A673 (cell line): Measurements from ENCODE around the gene CDC42BPB. TPM values are rescaled to one million over a fixed set of nuclear protein-coding genes. Genes with fewer than 3 reads are reported as not detected.
A peak's percentile ranks its signal among the peaks of the same experiment; 100 is the strongest.

ENCODE experiments used
- BruUV-seq: library from RNA; stranded (reverse); fragments of 400-500 nt; replicated peaks from 2 replicates; lab custom pipeline; 2021; lab: Mats Ljungman, UMichigan
- CTCF ChIA-PET: fragments of 300-600 bp; sonication (Branson Sonifier 250); formaldehyde crosslinking; loops from one replicate; lab custom pipeline; 2022; ENCODE audit warnings: antibody characterized with exemption; lab: Charles Lee
- POLR2A ChIA-PET: fragments of 300-600 bp; sonication (Branson Sonifier 250); formaldehyde crosslinking; loops from one replicate; lab custom pipeline; 2022; ENCODE audit warnings: antibody characterized with exemption; ENCODE audit not compliant: low non-redundant PET; lab: Charles Lee
- DNase-seq: peaks from one replicate; pipeline ENCODE4 v3.0.0-alpha.2; 2015; ENCODE audit warnings: low spot score
- H3K27ac ChIP-seq: fragments of 200-600 bp; sonication (generic); 2 replicates; pipeline ENCODE4 v1.5.1; 2016; ENCODE audit warnings: mixed run types, low read depth, mild to moderate bottlenecking, mixed read lengths, antibody characterized with exemption, low read length; ENCODE audit not compliant: poor library complexity, severe bottlenecking
- H3K27me3 ChIP-seq: fragments of 200-600 bp; sonication (generic); replicated peaks from 2 replicates; pipeline ENCODE4 v1.6.1; 2017; ENCODE audit warnings: mixed run types, low read depth, mild to moderate bottlenecking, mixed read lengths, antibody characterized with exemption, low read length; ENCODE audit not compliant: insufficient read depth, poor library complexity
- H3K36me3 ChIP-seq: fragments of 200-600 bp; sonication (generic); 2 replicates; pipeline ENCODE4 v1.6.1; 2016; ENCODE audit warnings: mixed run types, mild to moderate bottlenecking, mixed read lengths, antibody characterized with exemption, low read length; ENCODE audit not compliant: insufficient read depth, poor library complexity, severe bottlenecking
- H3K4me1 ChIP-seq: fragments of 200-600 bp; sonication (generic); 2 replicates; pipeline ENCODE4 v1.6.1; 2017; ENCODE audit warnings: mixed run types, mild to moderate bottlenecking, mixed read lengths, antibody characterized with exemption, low read length; ENCODE audit not compliant: insufficient read depth, poor library complexity, severe bottlenecking
- H3K4me3 ChIP-seq: fragments of 200-600 bp; sonication (generic); 2 replicates; pipeline ENCODE4 v1.5.1; 2016; ENCODE audit warnings: low read depth, mixed run types, mild to moderate bottlenecking, mixed read lengths, low read length; ENCODE audit not compliant: poor library complexity, severe bottlenecking
- H3K9me3 ChIP-seq: fragments of 200-600 bp; sonication (generic); 2 replicates; pipeline ENCODE4 v1.6.1; 2016; ENCODE audit warnings: mixed run types, low read depth, mild to moderate bottlenecking, mixed read lengths, antibody characterized with exemption, low read length; ENCODE audit not compliant: poor library complexity, severe bottlenecking
- CTCF ChIP-seq: fragments of 300-800, 200-600 bp; sonication (generic); conservative IDR thresholded peaks from 2 replicates; pipeline ENCODE4 v1.5.1; 2017; ENCODE audit warnings: low read depth, mild to moderate bottlenecking, antibody characterized with exemption, low read length, moderate library complexity, mixed read lengths
- EZH2 ChIP-seq: fragments of 200-600 bp; sonication (generic); IDR thresholded peaks from 2 replicates; pipeline ENCODE4 v1.6.1; 2017; ENCODE audit warnings: borderline replicate concordance, low read depth, mild to moderate bottlenecking, mixed read lengths, antibody characterized with exemption, low read length; ENCODE audit not compliant: poor library complexity, severe bottlenecking
- intact Hi-C: fragments of 100-400 bp; cut with micrococcal nuclease; formaldehyde crosslinking; loops from one replicate; pipeline ENCODE4 v1.10.0; 2022; ENCODE audit not compliant: unreplicated experiment
- total RNA-seq: library from RNA; stranded (reverse); gene quantifications from 2 replicates; pipeline ENCODE4 v1.2.3, GENCODE V29; 2021

Gene CDC42BPB
- total RNA-seq, 1 experiment from 2014 or later = 103 TPM

GRCh38 chr14:102951799-102952198 lies 105.5 kb downstream of the CDC42BPB start:
- ChIA-PET CTCF (interaction anchor here (0.7 kb wide), 1 partner anchor 49 kb away, joined by 3 read pairs; no protein-coding TSS in a partner anchor), POLR2A (no interaction called here)
- no TSS peak for BruUV-seq
- Histone ChIP-seq H3K4me3 (no peak overlapping the region), H3K27me3 (no peaks in the 10 kb centered on the region), H3K4me1 (peaks cover 16% of the 10 kb centered on the region), H3K36me3 (peaks cover 58% of the 10 kb centered on the region), H3K27ac (peak overlapping the region; percentile 61), H3K9me3 (no peaks in the 10 kb centered on the region)
- intact Hi-C loops = no loop called here
- TF ChIP-seq CTCF = no peak
- TF ChIP-seq EZH2 = no peak
- DNase-seq = peak; percentile 78

GRCh38 chr14:102951034-102951433 lies 106.3 kb downstream of the CDC42BPB start:
- DNase-seq = no peak
- no TSS peak for BruUV-seq
- Histone ChIP-seq H3K36me3 (peaks cover 63% of the 10 kb centered on the region), H3K27ac (peak overlapping the region; percentile 61), H3K27me3 (no peaks in the 10 kb centered on the region), H3K4me3 (no peak overlapping the region), H3K4me1 (peaks cover 20% of the 10 kb centered on the region), H3K9me3 (no peaks in the 10 kb centered on the region)
- ChIA-PET CTCF (no interaction called here), POLR2A (no interaction called here)
- intact Hi-C loops = no loop called here
- TF ChIP-seq CTCF (no peak), EZH2 (no peak)

- Histone ChIP-seq H3K27ac (no peak overlapping the region), H3K4me3 (no peak overlapping the region), H3K36me3 (peaks cover 64% of the 10 kb centered on the region), H3K27me3 (no peaks in the 10 kb centered on the region), H3K9me3 (no peaks in the 10 kb centered on the region), H3K4me1 (peaks cover 20% of the 10 kb centered on the region)
- CTCF ChIA-PET = interaction anchor here (0.6 kb wide), 1 partner anchor 129 kb away, joined by 6 read pairs; no protein-coding TSS in a partner anchor
- POLR2A ChIA-PET = no interaction called here
- DNase-seq = no peak
- no TSS peak for BruUV-seq
- TF ChIP-seq EZH2 (no peak), CTCF (no peak)
- intact Hi-C loops = no loop called here
Measured at GRCh38 chr14:102949801-102950451, 107.4 kb downstream of the CDC42BPB start.
